GM18951 (cell line): Measurements from ENCODE around the gene ALK.

Experiments used
- POLR2A ChIP-seq: IDR thresholded peaks from 4 replicates; pipeline ENCODE4 v1.6.1; 2011; ENCODE audit warnings: mild to moderate bottlenecking; ENCODE audit not compliant: insufficient read length, insufficient read depth; ENCODE audit errors: extremely low read depth
- in situ Hi-C: fragments of 300-500 bp; cut with MboI; formaldehyde crosslinking; loops from one replicate; pipeline ENCODE4 v1.12.0; 2022; ENCODE audit warnings: low sequenced_read_pairs, mixed read lengths, inconsistent platforms; ENCODE audit not compliant: unreplicated experiment

Gene ALK

DNA sequence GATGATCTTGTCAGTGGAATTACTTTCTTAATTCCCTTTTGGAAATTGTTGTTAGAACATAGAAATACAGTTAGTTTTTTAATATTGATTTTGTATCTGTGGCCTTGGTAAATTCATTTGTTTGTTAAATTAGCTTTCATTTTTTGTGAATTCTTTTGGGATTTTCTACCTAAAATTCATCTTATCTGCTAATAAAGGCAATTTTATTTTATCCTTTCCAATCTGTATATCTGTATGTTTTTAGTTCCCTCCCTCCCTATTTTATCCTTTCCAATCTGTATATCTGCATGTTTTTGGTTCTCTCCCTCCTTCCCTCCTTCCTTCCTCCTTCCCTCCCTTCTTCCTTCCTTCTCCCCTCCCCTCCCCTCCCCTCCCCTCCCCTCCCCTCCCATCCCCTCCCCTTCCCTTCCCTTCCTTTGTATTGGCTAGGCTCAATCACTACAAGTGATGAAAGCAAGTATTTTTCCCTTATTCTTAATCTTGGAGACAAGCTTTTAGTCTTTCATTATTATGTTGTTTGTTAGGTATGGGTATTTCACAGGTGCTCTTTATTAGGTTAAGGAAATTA is 244.4 kb downstream of the ALK start:
- in situ Hi-C loops = no loop called here
- no peak for TF ChIP-seq POLR2A

DNA sequence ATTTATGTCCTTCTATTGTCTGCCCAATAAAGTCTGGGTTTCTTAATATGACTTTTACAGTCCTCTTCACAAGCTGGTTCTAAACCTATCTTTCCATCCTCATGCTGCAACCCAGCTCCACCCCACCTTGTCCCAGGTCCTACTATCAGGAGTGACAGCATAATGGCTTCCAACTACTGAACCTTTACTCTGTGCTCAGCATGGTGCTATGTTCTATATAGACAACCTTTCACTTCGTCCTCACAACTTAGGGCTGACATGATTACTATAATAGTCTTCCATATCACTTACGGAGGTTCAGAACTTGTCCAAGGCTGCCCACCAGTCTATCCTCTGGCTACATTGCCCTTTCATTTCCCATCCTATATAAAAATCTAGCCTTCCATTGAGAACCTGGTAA is 256.8 kb downstream of the ALK start:
- in situ Hi-C loops = no loop called here
- TF ChIP-seq POLR2A = no peak

DNA sequence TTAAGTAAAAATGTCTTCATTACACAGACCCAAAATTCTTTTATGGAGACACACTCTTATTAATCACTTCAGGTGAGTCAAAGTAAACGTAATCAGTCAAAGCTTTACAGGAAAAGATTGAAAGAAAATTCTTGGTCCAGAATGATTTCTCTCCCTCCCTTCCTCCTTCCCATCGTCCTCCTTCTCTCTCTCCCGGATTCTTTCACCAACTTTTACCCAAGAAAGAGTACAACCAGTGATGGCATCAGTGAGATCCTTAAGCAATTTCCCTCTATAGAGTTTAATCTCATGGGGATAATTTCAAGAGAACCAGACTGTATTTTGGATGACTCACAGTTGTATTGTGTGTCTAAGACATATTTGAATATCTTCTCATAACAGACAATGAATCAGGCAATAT is 258.1 kb downstream of the ALK start:
- no peak for TF ChIP-seq POLR2A
- in situ Hi-C loops = no loop called here

DNA sequence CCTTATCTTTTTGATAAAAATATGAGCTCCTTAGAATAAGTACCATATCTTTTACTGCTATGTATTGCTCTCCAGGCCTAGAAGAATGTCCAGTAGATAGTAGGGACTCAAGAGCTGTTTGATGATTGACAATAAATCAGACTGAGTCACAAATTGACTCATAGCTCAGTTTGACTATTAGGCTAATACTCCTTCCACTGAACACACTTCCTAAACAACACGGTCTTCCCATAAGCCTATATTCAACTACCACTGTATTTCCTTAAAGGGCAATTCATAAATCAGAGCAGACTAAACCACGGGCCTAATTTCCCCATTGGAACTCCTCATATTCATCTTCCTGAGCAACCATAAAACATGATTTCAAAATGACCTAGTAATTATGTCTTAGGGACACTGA is 258.5 kb downstream of the ALK start:
- TF ChIP-seq POLR2A = no peak
- in situ Hi-C loops = no loop called here

DNA sequence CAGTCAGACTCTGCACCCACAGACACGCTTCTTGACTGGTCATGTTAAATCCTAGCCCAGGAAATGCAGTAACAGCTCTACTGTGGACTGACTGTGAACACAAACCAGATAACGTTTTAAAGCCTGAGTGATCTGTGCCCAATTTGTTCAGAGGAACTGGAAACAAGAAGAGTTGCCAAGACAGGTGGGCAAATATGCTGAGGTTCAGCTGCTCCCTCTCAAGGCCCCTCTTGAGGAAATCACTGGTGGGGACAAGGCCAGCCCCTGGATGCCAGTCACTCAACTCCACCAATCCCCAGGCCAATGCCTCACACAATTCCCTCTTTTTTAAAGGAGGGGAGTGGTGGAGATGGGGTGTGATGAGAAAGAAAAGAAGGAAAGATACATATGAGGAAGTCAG is 261.2 kb downstream of the ALK start:
- in situ Hi-C loops = no loop called here

DNA sequence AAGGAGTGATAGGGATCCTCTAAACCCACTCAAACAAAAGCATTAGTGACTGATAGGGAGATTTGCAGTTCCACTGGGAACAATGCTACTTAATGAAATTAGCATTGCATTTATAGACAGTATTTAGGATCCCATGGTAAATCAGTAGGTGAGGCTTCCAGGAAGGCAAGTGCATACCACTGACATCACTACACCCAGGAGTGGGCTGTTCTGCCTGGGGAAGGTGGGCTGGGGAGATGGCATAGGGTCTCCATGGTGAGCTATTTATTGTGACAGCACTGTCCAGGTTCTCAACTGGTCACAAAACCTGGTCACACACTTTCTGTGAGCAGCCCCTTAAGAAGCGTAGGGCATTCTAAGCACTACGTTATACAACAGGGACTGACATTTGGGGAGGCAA is 262.2 kb downstream of the ALK start:
- TF ChIP-seq POLR2A = no peak
- in situ Hi-C loops = no loop called here

More for the DNA sequence above, 261.2 kb downstream of the ALK start:
- no peak for TF ChIP-seq POLR2A

DNA sequence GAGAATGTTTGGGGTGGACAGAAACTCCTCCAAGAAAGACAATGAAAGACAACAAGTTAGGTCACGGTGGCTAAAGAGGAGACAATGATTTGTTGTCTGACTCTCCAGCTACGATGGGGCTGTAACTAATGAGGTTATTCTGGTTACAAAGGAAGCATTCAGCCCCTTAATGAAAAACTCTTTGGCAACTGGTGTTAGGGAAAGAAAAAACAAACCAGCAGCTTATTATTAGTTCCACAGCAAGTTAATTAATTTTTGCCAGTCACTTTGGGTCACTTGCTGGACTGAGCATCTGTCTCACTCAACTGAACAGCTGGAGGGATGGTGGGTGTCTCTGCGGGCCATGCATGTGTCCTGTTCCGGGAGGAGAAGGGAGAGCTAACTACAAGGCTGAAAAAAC is 263.7 kb downstream of the ALK start:
- in situ Hi-C loops = no loop called here
- TF ChIP-seq POLR2A = no peak

DNA sequence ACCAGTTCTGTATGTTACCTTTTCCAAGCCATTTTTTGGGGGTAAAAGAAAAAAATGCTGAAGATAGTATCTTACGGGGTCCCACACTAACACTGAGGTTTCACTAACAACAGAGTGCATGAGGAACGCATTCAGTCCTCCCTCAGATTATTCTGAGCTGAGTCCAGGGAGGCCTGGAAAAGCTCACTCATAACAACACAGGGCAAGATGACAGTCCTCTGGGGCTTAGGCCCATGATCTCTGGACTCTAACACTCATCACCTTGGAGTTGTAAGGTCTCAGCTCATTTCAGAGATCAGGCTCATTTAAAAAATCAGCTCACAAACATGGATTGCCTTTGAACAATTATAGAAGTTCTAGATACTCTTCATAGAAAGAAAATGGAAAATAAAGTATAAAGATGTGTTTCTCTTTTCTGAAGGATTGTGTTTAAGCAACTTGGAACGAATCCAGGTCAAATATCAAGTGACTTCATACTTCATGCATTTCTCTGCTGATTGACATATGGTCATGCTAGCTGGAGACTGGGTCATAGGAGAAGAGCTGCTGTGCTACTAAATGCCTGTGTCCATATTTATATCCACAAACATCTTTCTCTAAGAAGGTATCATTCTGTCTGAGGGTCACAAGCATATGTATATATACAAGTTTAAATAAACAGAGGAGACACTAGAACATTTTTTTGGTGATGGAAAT is 265.8 kb downstream of the ALK start:
- TF ChIP-seq POLR2A = no peak
- in situ Hi-C loops = no loop called here

DNA sequence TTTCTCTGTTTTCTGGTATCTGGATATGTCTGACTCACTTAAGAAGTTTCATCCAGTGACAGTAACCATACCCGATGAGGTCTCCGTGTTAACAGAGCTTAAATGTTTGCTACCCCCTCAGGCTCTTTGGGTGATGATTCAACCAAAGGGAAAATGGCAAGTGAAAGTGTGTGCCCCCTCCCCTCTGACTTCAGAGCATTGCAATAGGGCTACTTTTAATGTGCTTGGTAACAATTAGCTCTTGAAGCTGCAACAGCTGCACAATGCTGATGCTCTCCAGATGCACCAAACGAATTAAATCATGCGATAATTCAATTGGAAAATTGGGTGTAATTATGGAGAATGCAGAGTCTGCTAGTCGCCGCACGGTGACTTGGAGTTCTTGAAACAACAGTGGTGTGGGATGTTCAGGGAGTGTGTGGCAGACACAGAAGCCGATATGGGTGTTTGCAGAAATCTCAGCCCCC is 270.7 kb downstream of the ALK start:
- in situ Hi-C loops = no loop called here
- TF ChIP-seq POLR2A = no peak

DNA sequence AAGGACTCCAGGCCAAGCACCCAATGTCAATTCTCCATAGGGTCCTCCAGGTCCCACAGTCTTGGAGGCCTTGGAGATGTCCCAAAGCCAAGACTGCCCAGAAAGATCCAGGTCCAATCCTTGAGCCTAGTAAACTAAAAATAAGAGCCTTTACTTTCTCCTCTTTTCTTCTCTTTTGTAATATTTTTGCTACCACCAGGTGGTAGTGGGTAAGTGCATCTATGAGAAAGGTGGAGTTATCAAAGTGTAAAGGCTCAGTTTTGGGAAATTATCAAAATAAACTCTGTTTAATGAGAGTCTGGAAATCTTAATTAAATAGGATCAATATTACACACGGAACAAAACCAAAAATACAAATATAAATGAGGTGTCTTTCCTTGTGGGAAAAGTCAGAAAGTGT is 276.4 kb downstream of the ALK start:
- TF ChIP-seq POLR2A = no peak
- in situ Hi-C loops = no loop called here

DNA sequence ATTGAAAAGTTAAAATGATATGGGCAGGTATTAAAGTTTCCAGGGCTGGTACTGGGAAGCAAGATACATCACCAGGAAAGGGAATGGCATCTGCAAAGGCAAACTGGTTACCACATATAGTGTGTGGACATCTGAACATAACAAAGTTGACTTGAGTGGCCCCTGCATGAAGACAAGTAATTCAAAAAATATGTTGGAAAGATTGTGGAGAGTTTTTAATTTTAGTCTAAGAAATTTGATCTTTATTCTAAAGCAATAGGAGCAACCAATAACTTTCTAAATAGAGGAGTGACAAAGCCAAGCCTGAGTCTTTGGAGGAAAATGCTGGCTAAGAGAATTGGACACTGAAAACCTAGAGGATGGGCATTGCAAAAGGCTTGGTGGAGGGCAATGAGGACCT is 278.2 kb downstream of the ALK start:
- in situ Hi-C loops = no loop called here
- TF ChIP-seq POLR2A = no peak

DNA sequence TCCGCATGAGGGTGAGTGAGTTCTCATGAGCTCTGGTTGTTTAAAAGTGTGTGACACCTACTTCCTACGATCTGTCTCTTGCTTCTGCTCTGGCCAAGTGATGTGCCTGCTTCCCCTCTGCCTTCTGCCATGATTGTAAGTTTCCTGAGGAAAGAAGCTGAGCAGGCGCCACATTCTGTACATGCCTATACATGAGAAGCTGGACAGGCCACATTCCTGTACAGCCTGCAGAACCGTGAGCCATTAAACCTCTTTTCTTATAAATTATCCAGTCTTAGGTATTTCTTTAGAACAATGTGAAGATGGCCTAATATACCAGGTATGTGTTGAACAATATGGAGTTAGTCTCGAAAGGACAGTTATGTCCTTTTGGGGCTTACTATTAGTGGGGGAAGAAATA is 281.0 kb downstream of the ALK start:
- no peak for TF ChIP-seq POLR2A

DNA sequence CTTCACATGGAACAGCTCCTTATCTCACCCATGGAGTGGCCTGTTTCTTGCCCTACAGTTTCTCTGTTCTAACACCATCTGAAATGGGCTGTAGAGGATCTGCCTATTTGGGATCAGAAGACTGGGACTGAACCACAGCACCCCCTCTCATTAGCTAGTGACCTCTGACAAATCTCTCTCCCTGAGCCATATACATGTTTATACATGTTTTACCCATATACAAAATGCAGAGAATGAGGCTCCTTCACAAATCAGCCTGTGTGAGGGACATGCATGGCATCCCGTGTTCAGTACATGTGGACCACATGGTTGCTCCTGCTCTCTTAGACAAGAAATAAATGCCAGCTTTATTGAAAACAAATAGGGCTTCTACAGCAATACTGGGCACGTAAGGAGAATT is 282.7 kb downstream of the ALK start:
- TF ChIP-seq POLR2A = no peak
- in situ Hi-C loops = no loop called here

More for the DNA sequence above, 281.0 kb downstream of the ALK start:
- in situ Hi-C loops = no loop called here

DNA sequence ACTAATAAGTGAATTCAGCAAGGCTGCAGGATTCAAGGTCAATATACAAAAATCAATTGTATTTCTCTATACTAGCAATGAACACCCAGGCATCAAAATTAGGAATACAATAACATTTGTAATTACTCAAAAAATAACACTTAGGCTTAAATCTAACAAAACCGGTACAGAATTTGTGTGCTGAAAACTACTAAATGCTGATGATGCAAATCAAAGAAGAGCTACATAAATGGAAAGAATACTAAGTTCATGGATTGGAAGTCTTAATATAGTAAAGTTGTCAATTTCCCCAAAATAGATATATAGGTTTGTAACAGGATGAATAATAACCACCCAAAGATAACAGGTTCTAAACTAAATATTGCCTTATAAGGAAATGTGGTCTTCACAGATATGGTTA is 286.5 kb downstream of the ALK start:
- in situ Hi-C loops = no loop called here
- no peak for TF ChIP-seq POLR2A
